Measurements from ENCODE around the gene LRRC9. TPM values are rescaled to one million over a fixed set of nuclear protein-coding genes. Genes with fewer than 3 reads are reported as not detected.
A peak's percentile ranks its signal among the peaks of the same experiment; 100 is the strongest.

Gene LRRC9
- total and polyA plus RNA-seq, 2 of the 13 experiments (the other 11 are each of a cell fraction or from before 2014, with no cell fraction given) = 0.08 to 0.18 TPM

DNA sequence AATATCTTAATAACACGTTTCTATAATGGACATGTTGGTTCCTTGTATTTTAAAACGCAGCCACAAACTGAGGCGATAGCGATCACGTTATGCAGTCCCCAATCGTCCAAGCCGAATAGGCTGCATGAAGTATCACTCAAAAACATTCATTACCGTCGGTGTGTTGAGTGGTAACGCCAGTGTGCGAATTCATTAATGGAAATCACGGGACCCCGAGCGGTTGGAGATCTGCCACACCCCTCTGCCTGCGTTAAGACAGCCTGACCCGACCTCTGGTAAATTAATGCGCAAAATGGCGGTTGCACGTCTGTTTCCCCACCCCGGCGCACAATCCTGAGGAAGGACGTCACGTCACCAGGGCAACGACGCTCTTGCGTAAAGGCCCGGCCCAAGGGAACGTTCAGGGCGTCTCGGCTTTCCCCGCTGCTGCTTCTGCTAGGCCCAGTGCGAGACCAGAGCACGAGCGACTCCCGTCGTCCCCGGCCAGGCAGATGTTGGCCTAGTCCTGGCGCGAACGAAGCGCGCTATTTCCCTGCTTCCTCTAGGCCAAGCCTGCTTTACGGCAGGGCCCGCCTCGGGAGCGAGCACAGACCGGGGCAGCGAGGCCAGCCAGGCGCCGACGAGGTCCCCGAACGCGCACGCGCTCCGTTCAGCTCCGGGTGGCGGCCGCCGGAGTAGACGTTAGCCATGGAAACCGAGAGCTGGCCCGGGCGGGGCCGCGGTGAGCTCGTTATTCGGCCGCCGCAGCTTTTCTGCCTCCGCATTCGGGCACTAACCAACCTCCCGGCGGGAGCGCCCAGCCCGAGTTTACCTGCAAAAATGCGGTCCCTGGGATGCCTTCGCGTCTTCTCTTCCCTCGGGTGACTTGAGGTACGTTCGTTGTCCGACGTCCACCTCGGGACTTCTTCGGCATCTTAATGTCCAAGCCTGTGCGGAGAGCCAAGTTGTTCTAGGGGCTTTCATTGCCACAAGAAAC lies 171.9 kb downstream of the LRRC9 start, which contains the start of gene PCNX4 (continued):
- TF ChIP-seq, protein P1, sequence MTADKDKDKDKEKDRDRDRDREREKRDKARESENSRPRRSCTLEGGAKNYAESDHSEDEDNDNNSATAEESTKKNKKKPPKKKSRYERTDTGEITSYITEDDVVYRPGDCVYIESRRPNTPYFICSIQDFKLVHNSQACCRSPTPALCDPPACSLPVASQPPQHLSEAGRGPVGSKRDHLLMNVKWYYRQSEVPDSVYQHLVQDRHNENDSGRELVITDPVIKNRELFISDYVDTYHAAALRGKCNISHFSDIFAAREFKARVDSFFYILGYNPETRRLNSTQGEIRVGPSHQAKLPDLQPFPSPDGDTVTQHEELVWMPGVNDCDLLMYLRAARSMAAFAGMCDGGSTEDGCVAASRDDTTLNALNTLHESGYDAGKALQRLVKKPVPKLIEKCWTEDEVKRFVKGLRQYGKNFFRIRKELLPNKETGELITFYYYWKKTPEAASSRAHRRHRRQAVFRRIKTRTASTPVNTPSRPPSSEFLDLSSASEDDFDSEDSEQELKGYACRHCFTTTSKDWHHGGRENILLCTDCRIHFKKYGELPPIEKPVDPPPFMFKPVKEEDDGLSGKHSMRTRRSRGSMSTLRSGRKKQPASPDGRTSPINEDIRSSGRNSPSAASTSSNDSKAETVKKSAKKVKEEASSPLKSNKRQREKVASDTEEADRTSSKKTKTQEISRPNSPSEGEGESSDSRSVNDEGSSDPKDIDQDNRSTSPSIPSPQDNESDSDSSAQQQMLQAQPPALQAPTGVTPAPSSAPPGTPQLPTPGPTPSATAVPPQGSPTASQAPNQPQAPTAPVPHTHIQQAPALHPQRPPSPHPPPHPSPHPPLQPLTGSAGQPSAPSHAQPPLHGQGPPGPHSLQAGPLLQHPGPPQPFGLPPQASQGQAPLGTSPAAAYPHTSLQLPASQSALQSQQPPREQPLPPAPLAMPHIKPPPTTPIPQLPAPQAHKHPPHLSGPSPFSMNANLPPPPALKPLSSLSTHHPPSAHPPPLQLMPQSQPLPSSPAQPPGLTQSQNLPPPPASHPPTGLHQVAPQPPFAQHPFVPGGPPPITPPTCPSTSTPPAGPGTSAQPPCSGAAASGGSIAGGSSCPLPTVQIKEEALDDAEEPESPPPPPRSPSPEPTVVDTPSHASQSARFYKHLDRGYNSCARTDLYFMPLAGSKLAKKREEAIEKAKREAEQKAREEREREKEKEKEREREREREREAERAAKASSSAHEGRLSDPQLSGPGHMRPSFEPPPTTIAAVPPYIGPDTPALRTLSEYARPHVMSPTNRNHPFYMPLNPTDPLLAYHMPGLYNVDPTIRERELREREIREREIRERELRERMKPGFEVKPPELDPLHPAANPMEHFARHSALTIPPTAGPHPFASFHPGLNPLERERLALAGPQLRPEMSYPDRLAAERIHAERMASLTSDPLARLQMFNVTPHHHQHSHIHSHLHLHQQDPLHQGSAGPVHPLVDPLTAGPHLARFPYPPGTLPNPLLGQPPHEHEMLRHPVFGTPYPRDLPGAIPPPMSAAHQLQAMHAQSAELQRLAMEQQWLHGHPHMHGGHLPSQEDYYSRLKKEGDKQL (CRISPR knock-in tag; IDR thresholded peaks at IDR 0.05; ENCODE audit: low read depth) = peak; percentile 69; the same call in 1 of the 2 replicates
- TF ChIP-seq HMGA1 (CRISPR knock-in tag; conservative IDR thresholded peaks at IDR 0.05) (no peak), SCMH1 (CRISPR knock-in tag; IDR thresholded peaks at IDR 0.05; ENCODE audit: borderline replicate concordance) (no peak), GMEB1 (CRISPR knock-in tag; IDR thresholded peaks at IDR 0.05; ENCODE audit: borderline replicate concordance) (peak; percentile 99), ZNF337 (CRISPR knock-in tag; IDR thresholded peaks at IDR 0.05; ENCODE audit: borderline replicate concordance, low read depth) (peak; percentile 95; the same call in 1 of the 2 replicates), ZNF362 (CRISPR knock-in tag; IDR thresholded peaks at IDR 0.05; ENCODE audit: borderline replicate concordance) (peak; percentile 60; the same call in 1 of the 2 replicates), ZBTB1 (CRISPR knock-in tag; IDR thresholded peaks at IDR 0.05; ENCODE audit: borderline replicate concordance) (no peak), ZSCAN12 (CRISPR knock-in tag; IDR thresholded peaks at IDR 0.05) (peak; percentile 4; the same call in 1 of the 2 replicates), ZNF883 (CRISPR knock-in tag; IDR thresholded peaks at IDR 0.05; ENCODE audit: not compliant biosample characterization) (peak; percentile 99), MXD3 (CRISPR knock-in tag; IDR thresholded peaks at IDR 0.05) (peak; percentile 96), HMG20A (CRISPR knock-in tag; IDR thresholded peaks at IDR 0.05; ENCODE audit: borderline replicate concordance) (no peak)
- TF ChIP-seq, protein P2, sequence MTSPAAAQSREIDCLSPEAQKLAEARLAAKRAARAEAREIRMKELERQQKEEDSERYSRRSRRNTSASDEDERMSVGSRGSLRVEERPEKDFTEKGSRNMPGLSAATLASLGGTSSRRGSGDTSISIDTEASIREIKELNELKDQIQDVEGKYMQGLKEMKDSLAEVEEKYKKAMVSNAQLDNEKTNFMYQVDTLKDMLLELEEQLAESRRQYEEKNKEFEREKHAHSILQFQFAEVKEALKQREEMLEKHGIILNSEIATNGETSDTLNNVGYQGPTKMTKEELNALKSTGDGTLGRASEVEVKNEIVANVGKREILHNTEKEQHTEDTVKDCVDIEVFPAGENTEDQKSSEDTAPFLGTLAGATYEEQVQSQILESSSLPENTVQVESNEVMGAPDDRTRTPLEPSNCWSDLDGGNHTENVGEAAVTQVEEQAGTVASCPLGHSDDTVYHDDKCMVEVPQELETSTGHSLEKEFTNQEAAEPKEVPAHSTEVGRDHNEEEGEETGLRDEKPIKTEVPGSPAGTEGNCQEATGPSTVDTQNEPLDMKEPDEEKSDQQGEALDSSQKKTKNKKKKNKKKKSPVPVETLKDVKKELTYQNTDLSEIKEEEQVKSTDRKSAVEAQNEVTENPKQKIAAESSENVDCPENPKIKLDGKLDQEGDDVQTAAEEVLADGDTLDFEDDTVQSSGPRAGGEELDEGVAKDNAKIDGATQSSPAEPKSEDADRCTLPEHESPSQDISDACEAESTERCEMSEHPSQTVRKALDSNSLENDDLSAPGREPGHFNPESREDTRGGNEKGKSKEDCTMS (CRISPR knock-in tag; conservative IDR thresholded peaks at IDR 0.05) = peak; percentile 68; the same call in 1 of the 2 replicates
- TF ChIP-seq, protein P3, sequence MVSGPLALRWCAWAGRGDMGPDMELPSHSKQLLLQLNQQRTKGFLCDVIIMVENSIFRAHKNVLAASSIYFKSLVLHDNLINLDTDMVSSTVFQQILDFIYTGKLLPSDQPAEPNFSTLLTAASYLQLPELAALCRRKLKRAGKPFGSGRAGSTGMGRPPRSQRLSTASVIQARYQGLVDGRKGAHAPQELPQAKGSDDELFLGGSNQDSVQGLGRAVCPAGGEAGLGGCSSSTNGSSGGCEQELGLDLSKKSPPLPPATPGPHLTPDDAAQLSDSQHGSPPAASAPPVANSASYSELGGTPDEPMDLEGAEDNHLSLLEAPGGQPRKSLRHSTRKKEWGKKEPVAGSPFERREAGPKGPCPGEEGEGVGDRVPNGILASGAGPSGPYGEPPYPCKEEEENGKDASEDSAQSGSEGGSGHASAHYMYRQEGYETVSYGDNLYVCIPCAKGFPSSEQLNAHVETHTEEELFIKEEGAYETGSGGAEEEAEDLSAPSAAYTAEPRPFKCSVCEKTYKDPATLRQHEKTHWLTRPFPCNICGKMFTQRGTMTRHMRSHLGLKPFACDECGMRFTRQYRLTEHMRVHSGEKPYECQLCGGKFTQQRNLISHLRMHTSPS (CRISPR knock-in tag; IDR thresholded peaks at IDR 0.05; ENCODE audit: low read depth) = no peak

All from HepG2 (cell line).